Measurements from ENCODE around the gene MAP3K5.

- TF ChIP-seq, protein P1, sequence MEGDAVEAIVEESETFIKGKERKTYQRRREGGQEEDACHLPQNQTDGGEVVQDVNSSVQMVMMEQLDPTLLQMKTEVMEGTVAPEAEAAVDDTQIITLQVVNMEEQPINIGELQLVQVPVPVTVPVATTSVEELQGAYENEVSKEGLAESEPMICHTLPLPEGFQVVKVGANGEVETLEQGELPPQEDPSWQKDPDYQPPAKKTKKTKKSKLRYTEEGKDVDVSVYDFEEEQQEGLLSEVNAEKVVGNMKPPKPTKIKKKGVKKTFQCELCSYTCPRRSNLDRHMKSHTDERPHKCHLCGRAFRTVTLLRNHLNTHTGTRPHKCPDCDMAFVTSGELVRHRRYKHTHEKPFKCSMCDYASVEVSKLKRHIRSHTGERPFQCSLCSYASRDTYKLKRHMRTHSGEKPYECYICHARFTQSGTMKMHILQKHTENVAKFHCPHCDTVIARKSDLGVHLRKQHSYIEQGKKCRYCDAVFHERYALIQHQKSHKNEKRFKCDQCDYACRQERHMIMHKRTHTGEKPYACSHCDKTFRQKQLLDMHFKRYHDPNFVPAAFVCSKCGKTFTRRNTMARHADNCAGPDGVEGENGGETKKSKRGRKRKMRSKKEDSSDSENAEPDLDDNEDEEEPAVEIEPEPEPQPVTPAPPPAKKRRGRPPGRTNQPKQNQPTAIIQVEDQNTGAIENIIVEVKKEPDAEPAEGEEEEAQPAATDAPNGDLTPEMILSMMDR (IDR thresholded peaks at IDR 0.05) = no peak
- TF ChIP-seq POLR2AphosphoS5 (IDR thresholded peaks at IDR 0.05) = no peak
- TF ChIP-seq POLR2A (IDR thresholded peaks at IDR 0.05) = no peak
Measured at GRCh38 chr6:136646377-136646776, 145.9 kb downstream of the MAP3K5 start.
